GM18520 (cell line): Measurements from ENCODE around the gene CYB561D2.
"Not testable (repeated sequence)": the region's sequence is repeated elsewhere in the genome, so short reads cannot be mapped to it uniquely, and the experiment has no call there.

Experiments
- ATAC-seq: cut with Tn5 transposase; IDR thresholded peaks from one replicate; pipeline ENCODE4 v1.9.1; 2021; ENCODE audit not compliant: unreplicated experiment

The CYB561D2 gene

GRCh38 chr3:50350527-50351322, at the start of gene CYB561D2, which contains the start of gene NPRL2:
Gene CYB561D2, plus strand, starts transcription at chr3:50350862. Its CDS starts 572 bp downstream, at chr3:50351434.
Gene NPRL2, minus strand, starts transcription at chr3:50350775. Its CDS starts 123 bp downstream, at chr3:50350652.
- ATAC-seq, result peak; percentile 77

- ATAC-seq, result no peak
These were observed 48.3 kb upstream of the CYB561D2 start for GRCh38 chr3:50302095-50303012.

- no peak for ATAC-seq
These were observed 47.4 kb upstream of the CYB561D2 start, which contains the start of gene HYAL1 for GRCh38 chr3:50303013-50303815. Gene HYAL1, minus strand, starts transcription at chr3:50303574. Its CDS starts 618 bp downstream, at chr3:50302956.

- ATAC-seq, result no peak
These were observed 46.1 kb upstream of the CYB561D2 start for GRCh38 chr3:50304601-50305000.

GRCh38 chr3:50312041-50312440, 38.6 kb upstream of the CYB561D2 start:
- ATAC-seq, result not testable (repeated sequence)

- no peak for ATAC-seq
These were observed 36.3 kb upstream of the CYB561D2 start for GRCh38 chr3:50314342-50314741.

- no peak for ATAC-seq
These were observed 35.8 kb upstream of the CYB561D2 start for GRCh38 chr3:50314816-50315215.

GRCh38 chr3:50316657-50317242, 33.9 kb upstream of the CYB561D2 start:
- ATAC-seq, result no peak

GRCh38 chr3:50317300-50317699, 33.4 kb upstream of the CYB561D2 start:
- no peak for ATAC-seq

GRCh38 chr3:50318163-50318562, 32.5 kb upstream of the CYB561D2 start:
- ATAC-seq, result no peak

- no peak for ATAC-seq
These were observed 32.0 kb upstream of the CYB561D2 start for GRCh38 chr3:50318615-50319014.

- ATAC-seq, result no peak
These were observed 31.3 kb upstream of the CYB561D2 start for GRCh38 chr3:50319181-50319893.

- ATAC-seq, result no peak
These were observed 30.6 kb upstream of the CYB561D2 start for GRCh38 chr3:50319894-50320625.

GRCh38 chr3:50320853-50321335, 29.8 kb upstream of the CYB561D2 start:
- ATAC-seq, result peak; percentile 35

- peak; percentile 36 for ATAC-seq
These were observed 29.1 kb upstream of the CYB561D2 start for GRCh38 chr3:50321336-50322114.

GRCh38 chr3:50322115-50322385, 28.6 kb upstream of the CYB561D2 start:
- no peak for ATAC-seq

- ATAC-seq, result no peak
These were observed 28.1 kb upstream of the CYB561D2 start, which contains the start of gene HYAL2 for GRCh38 chr3:50322386-50323091. Gene HYAL2, minus strand, starts transcription at chr3:50322745. Its CDS starts 2,256 bp downstream, at chr3:50320489.
